GM19468 (cell line): ENCODE data around the gene EDIL3.

Experiments
- ATAC-seq: cut with Tn5 transposase; IDR thresholded peaks from one replicate; pipeline ENCODE4 v1.9.1; 2021; ENCODE audit warnings: mild to moderate bottlenecking, moderate library complexity, moderate number of reproducible peaks; ENCODE audit not compliant: unreplicated experiment; ENCODE audit errors: extremely low read depth

The EDIL3 gene

DNA sequence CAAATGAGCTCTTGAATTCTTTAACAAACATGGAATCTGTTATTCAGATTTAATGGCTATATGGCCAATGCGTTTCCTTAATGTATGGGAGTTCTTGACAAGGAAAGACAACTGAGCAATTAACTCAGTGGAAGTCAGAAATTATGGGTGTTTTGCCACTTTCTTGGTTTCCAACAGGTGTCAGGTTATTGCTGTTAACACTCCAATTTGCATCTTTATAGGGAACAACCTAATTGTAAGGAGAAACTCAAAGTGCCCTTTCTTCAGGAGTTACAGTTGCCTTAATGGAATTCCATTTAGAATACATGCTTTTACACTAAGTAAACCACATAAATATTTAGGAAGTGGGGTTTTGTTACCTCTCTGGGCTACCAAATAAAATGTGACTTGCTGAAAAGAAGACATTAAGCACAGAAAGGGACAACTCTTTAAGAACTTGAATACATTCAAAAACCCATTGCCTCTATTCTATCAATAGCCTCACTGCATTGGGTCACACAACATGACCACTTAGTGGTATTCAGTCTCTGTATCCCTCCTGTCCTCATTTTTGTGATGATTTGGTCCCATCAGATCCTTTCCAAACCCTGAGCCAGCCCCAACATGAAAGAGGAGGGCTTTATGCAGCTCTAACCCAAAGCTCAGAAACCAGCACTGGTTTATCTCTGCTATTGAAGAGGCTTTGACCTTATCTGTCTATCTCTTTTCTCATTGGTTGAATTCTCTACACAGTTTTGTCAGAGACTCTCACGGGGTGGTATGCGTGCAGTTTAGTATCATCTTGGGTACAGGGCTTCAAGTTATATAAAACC is 118.7 kb downstream of the EDIL3 start:
- ATAC-seq, result no peak

DNA sequence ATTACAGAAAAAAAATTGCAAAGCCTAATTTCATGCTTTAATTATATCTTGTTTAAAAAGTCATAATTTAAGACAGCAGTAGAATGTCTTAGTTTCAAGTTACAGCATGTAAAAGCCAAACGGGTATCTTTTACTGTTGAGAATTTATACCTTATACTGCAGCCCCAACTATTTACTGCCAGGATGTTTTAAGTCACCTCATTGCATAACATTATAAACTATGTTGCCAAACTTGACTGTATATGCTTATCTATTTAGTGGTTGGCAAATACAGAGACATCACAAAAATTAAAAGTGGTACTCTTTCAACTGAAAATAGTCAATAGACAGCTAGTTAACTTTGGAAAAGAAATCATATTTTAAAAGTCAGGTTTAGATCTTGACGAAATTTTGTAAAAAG is 119.5 kb downstream of the EDIL3 start:
- ATAC-seq, result no peak

- no peak for ATAC-seq
Measured at GRCh38 chr5:84260939-84261338, 123.7 kb downstream of the EDIL3 start.

DNA sequence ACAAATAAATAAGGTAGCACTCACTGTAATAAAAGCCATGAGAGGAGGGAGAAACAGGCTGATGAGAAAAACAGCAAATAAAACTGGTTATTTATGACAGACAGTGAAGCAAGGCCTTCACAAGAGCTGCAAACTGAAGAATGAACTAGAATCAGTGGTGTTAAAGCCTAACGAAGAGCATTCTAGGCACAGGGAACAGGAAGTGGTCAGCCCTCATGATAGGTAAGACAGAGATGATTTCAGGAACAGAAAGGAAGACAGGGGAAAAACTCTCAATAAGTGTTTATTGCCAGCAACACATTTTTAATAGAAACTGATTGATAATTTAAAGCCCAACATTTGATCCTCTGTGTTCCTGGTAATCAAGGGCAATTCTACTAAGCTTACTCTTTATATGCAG is 124.5 kb downstream of the EDIL3 start:
- ATAC-seq, result no peak

GRCh38 chr5:84259283-84260045 is 125.2 kb downstream of the EDIL3 start:
- no peak for ATAC-seq

GRCh38 chr5:84257061-84257460 is 127.6 kb downstream of the EDIL3 start:
- no peak for ATAC-seq

DNA sequence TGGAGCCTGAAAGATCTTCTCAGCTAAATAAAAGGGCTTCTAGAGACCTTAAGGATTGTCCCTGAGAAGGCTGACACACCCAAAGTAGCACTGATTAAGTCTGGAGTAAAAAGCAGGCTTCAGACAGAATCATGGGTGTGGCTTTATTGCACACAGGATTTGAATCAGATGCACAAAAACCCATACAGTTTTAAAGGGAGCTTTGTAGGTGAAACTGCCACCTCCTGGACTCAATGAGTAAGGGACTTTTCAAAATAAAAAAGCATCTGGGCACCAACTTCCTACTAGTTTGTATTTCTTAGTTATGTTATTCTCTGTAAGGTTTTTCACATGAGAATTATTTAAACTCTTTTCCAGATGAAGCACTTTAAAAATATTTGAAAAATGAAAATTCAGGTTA is 129.4 kb downstream of the EDIL3 start:
- ATAC-seq, result peak; percentile 38

DNA sequence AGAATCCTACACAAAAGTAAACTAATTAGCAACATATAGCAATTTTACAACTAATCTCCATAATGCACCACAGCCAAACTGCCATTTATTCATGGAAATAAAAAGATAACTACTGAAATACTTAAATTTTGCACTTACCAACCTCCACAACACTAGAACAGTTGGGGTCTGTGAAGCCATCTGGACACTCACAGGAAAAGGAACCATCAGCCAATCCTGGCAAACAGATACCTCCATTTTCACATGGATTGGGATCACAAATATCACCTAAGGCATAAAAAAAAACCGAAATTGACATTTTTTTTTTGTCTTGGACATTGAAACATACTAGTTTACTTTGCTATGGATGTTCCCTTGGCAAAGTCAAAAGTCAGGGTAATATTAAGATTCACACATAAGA is 130.7 kb downstream of the EDIL3 start:
- no peak for ATAC-seq

- no peak for ATAC-seq
Measured at GRCh38 chr5:84251503-84251902, 133.2 kb downstream of the EDIL3 start.

- no peak for ATAC-seq
Measured at GRCh38 chr5:84249918-84250630, 134.6 kb downstream of the EDIL3 start.

- no peak for ATAC-seq
Measured at GRCh38 chr5:84248013-84248412, 136.7 kb downstream of the EDIL3 start.

DNA sequence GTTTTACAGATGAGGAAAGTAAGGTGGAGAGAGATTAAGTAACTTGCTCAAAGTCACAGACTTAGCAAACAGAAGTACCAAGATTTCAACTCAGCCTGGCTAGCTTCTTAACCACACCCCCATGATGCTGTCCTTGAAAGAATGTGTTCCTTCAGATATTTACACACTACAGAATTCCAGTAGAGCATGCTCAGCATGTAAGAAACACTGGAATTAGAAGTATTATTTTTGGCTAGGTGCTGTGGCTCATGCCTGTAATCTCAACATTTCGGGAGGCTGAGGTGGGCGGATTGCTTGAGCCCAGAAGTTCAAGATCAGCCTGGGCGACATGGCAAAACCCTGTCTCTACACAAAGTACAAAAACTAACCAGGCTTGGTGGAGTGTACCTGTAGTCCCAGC is 142.4 kb downstream of the EDIL3 start:
- ATAC-seq, result no peak

- ATAC-seq, result no peak
Measured at GRCh38 chr5:84239494-84239893, 145.2 kb downstream of the EDIL3 start.

GRCh38 chr5:84237126-84237525 is 147.6 kb downstream of the EDIL3 start:
- no peak for ATAC-seq

- ATAC-seq, result no peak
Measured at GRCh38 chr5:84231433-84231832, 153.2 kb downstream of the EDIL3 start.

- no peak for ATAC-seq
Measured at GRCh38 chr5:84229045-84229444, 155.6 kb downstream of the EDIL3 start.

DNA sequence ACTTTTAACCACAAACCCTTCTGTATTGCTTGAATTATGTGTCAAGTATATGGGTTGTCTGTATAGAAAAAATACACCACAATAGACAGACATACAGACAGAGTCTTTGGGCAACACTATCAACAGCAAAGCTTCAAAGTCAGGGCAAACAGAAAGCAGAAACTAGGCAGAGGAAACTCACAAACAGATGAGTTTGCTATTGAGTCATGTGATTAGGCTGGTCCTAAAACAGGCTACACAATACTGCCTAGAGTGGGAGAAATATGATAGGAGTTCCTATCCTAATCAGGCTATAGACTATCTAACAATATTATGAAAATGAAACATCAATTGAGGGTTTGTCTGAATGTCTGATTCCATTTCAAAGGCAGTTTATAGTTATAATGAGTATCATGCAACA is 156.4 kb downstream of the EDIL3 start:
- no peak for ATAC-seq

DNA sequence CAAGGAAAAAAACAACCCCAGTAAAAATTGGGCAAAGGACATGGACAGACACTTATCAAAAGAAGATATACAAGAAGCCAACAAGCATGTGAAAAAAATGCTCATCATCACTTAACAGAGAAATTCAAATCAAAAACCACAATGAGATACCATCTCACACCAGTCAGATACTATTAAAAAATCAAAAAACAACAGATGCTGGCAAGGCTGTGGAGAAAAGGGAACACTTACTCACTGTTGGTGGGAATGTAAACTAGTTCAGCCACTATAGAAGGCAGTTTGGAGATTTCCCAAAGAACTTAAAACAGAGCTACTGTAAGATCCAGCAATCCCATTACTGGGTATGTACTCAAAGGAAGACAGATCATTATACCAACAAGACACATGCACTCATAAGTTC is 157.4 kb downstream of the EDIL3 start:
- ATAC-seq, result no peak

GRCh38 chr5:84218546-84218945 is 166.1 kb downstream of the EDIL3 start:
- ATAC-seq, result no peak

GRCh38 chr5:84215521-84215920 is 169.2 kb downstream of the EDIL3 start:
- ATAC-seq, result no peak

DNA sequence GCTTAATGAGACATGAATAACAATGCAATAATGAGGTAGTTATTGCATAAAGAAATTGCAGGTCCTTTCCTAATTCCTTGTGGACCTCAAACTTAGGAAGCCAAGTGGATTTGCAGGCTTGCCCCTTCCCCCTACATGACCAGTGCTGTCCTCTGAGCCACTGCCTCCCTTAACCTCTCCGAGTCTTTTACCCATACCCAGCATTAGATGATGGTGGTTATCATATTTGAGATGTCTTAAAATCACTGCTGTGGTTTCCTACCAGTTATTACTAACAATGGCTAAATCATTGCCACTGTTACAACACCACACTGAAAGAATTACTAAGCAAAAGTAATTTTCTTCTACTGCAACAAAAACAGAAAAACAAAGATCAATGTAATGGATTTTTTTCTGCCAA is 170.8 kb downstream of the EDIL3 start:
- no peak for ATAC-seq
